T-helper 2 cell (primary cell): ENCODE results near the gene CLIC1.

Source experiments
- DNase-seq, 5 experiments: peaks; one replicate each; pipeline versions ENCODE4 v3.0.0 to v3.0.0-alpha.2; 2012 to 2022

Gene CLIC1

GRCh38 chr6:31700740-31701401, 35.5 kb downstream of the CLIC1 start:
- DNase-seq, result no peak

GRCh38 chr6:31697555-31697954, 38.8 kb downstream of the CLIC1 start:
- DNase-seq, result peak in 1 of 5 experiments; percentile 49

GRCh38 chr6:31693535-31693934, 42.8 kb downstream of the CLIC1 start:
- no peak for DNase-seq

- no peak for DNase-seq
Measured at GRCh38 chr6:31692886-31693285, 43.4 kb downstream of the CLIC1 start.

- DNase-seq, result no peak
Measured at GRCh38 chr6:31692353-31692752, 44.0 kb downstream of the CLIC1 start.

- no peak for DNase-seq
Measured at GRCh38 chr6:31691564-31692108, 44.7 kb downstream of the CLIC1 start.

- DNase-seq, result no peak
Measured at GRCh38 chr6:31691078-31691463, 45.3 kb downstream of the CLIC1 start.

GRCh38 chr6:31690231-31691077, 45.9 kb downstream of the CLIC1 start:
- no peak for DNase-seq

GRCh38 chr6:31689249-31690110, 46.9 kb downstream of the CLIC1 start:
- no peak for DNase-seq

- no peak for DNase-seq
Measured at GRCh38 chr6:31687860-31688693, 48.3 kb downstream of the CLIC1 start.

- no peak for DNase-seq
Measured at GRCh38 chr6:31687321-31687720, 49.0 kb downstream of the CLIC1 start.

- DNase-seq, result no peak
Measured at GRCh38 chr6:31686483-31686882, 49.8 kb downstream of the CLIC1 start.

GRCh38 chr6:31683591-31683990, 52.7 kb downstream of the CLIC1 start:
- DNase-seq, result no peak

GRCh38 chr6:31681135-31681671, 55.1 kb downstream of the CLIC1 start:
- peak in 3 of 5 experiments; percentile 25 to 51 (median 38) for DNase-seq
